ENCODE results near the gene AGPAT3.

GRCh38 chr21:43815991-43816390 is 49.0 kb upstream of the AGPAT3 start:
- TF ChIP-seq CTCF (IDR thresholded peaks at IDR 0.05; ENCODE audit: poor library complexity) (no peak), EZH2phosphoT487 (IDR thresholded peaks at IDR 0.05; ENCODE audit: low read depth, severe bottlenecking, unreplicated experiment) (no peak), EZH2 (IDR thresholded peaks at IDR 0.05; ENCODE audit: borderline replicate concordance) (no peak)

Data from hepatocyte (in vitro differentiated cells).